ENCODE results near the gene MYO7B. TPM values are rescaled to one million over a fixed set of nuclear protein-coding genes. Genes with fewer than 3 reads are reported as not detected.

MYO7B gene
- polyA plus RNA-seq, 4 donors = 17.7 to 24.7 (median 19.4) TPM

GRCh38 chr2:127644066-127645025 is 108.9 kb downstream of the MYO7B start:
- DNase-seq (ENCODE audit: low read depth in 4 of 4, low spot score in 3 of 4) = no peak

- no peak for DNase-seq (ENCODE audit: low read depth in 4 of 4, low spot score in 3 of 4)
Measured at GRCh38 chr2:127645026-127645394, 109.5 kb downstream of the MYO7B start.

GRCh38 chr2:127645395-127646291 is 110.2 kb downstream of the MYO7B start, which contains the start of gene GPR17:
Gene GPR17, plus strand, starts transcription at chr2:127646153. Its CDS starts 4,583 bp downstream, at chr2:127650736.
- DNase-seq (ENCODE audit: low read depth in 4 of 4, low spot score in 3 of 4) = no peak

GRCh38 chr2:127646487-127647241 is 111.2 kb downstream of the MYO7B start:
- no peak for DNase-seq (ENCODE audit: low read depth in 4 of 4, low spot score in 3 of 4)

GRCh38 chr2:127647242-127648190 is 112.0 kb downstream of the MYO7B start:
- DNase-seq (ENCODE audit: low read depth in 4 of 4, low spot score in 3 of 4) = no peak

GRCh38 chr2:127648321-127648720 is 112.8 kb downstream of the MYO7B start:
- no peak for DNase-seq (ENCODE audit: low read depth in 4 of 4, low spot score in 3 of 4)

GRCh38 chr2:127649100-127649611 is 113.7 kb downstream of the MYO7B start:
- no peak for DNase-seq (ENCODE audit: low read depth in 4 of 4, low spot score in 3 of 4)

- peak in 3 of 4 donors; percentile 60 to 62 (median 61) for DNase-seq (ENCODE audit: low read depth in 4 of 4, low spot score in 3 of 4)
Measured at GRCh38 chr2:127649684-127650040, 114.2 kb downstream of the MYO7B start.

- no peak for DNase-seq (ENCODE audit: low read depth in 4 of 4, low spot score in 3 of 4)
Measured at GRCh38 chr2:127650041-127650784, 114.7 kb downstream of the MYO7B start.

GRCh38 chr2:127650785-127651380 is 115.4 kb downstream of the MYO7B start:
- DNase-seq (ENCODE audit: low read depth in 4 of 4, low spot score in 3 of 4) = no peak

GRCh38 chr2:127651381-127651809 is 115.9 kb downstream of the MYO7B start:
- DNase-seq (ENCODE audit: low read depth in 4 of 4, low spot score in 3 of 4) = no peak

GRCh38 chr2:127651971-127652550 is 116.6 kb downstream of the MYO7B start:
- DNase-seq (ENCODE audit: low read depth in 4 of 4, low spot score in 3 of 4) = no peak

GRCh38 chr2:127652786-127653357 is 117.4 kb downstream of the MYO7B start:
- no peak for DNase-seq (ENCODE audit: low read depth in 4 of 4, low spot score in 3 of 4)

GRCh38 chr2:127653421-127654083 is 118.1 kb downstream of the MYO7B start:
- no peak for DNase-seq (ENCODE audit: low read depth in 4 of 4, low spot score in 3 of 4)

- no peak for DNase-seq (ENCODE audit: low read depth in 4 of 4, low spot score in 3 of 4)
Measured at GRCh38 chr2:127654084-127654837, 118.8 kb downstream of the MYO7B start.

GRCh38 chr2:127654838-127655175 is 119.3 kb downstream of the MYO7B start:
- DNase-seq (ENCODE audit: low read depth in 4 of 4, low spot score in 3 of 4) = no peak

Data from right renal pelvis (tissue), 4 donors.